Measurements from ENCODE around the gene ELN.
"Not testable (repeated sequence)": the region's sequence is repeated elsewhere in the genome, so short reads cannot be mapped to it uniquely, and the experiment has no call there.

Gene ELN

DNA sequence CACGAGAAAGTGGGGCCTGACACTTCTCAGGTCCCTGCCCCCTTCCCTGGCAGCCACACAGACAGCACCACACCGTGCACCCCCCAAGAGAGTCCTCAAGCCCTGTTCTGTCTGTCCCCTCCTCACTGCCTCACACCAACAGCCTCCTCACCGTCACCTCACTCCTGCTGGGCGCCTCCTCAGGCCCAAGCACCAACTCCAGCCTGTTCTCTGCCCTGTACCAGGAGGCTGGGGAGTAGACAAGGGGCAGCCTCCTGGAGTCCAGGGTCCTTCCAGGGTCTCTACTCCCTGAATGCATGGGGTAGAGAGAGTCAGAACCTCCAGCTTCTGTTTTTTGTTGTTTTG lies 26.9 kb upstream of the ELN start:
- ATAC-seq (no peak), DNase-seq (no peak)

DNA sequence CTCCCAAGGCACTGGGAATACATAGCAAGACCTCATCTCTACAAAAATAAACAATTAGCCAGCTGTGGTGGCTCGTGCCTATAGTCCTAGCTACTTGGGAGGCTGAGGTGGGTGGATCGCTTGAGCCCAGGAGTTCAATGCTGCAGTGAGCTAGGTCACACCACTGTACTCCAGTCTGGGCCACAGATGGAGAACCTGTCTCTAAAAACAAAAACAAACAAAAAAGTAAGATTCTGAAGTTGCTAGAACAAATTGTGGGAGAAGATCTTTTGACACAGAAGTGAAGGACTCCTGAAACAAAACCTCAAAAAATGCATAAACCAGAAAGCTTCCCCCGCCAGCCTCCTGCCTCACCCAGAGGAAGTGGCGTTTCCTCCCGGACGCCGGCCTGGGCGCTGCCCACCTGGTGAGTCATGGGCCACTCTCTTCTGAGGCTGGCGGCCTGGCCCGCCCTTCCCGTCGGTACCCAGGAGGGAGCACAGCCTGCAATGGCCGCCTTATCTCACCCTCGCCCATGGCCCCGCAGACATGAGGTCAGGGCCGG lies 25.4 kb upstream of the ELN start:
- peak; percentile 65 for ATAC-seq

DNA sequence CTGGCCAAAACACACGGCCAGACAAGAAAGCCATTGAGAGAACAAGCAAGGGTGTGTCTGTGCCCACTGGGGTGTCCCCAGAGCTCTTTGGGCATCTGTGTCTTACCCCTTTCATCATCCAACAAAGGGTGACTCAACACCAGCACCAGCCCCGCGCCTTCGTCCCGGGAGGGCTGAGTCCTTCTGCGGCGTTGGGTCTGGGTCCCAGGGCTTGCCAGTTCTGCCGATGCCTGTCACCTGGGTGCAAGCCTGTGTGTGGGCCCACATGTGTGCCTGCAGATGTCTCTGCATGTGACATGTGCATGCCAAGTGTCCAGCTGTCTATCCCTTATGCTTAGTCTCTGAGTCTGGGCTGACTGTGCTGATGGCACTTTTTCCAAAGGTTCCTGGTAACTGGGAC lies 24.4 kb upstream of the ELN start:
- no peak for DNase-seq
- no peak for ATAC-seq

More for the DNA sequence above, 25.4 kb upstream of the ELN start:
- peak; percentile 49 for DNase-seq

DNA sequence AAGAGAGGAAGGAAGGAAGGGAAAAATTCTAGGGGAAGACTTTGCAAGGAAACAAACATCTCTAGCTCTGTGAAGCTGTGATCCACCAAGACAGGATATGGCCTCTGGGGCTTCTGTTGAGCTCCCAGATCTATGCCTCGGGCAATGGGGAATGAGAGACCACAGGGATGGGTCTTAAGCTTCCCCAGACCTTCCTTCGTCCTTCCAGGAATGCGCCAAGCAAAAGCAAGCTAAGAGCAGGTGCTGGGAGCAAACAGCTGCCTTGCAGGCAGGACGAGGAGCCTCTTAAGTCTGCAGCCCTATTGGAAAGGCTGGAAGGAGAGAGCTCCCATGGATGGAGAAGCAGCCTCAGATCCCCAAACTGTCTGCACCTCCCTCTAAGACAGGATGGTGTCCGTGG lies 21.9 kb upstream of the ELN start:
- ATAC-seq (no peak), DNase-seq (no peak)

DNA sequence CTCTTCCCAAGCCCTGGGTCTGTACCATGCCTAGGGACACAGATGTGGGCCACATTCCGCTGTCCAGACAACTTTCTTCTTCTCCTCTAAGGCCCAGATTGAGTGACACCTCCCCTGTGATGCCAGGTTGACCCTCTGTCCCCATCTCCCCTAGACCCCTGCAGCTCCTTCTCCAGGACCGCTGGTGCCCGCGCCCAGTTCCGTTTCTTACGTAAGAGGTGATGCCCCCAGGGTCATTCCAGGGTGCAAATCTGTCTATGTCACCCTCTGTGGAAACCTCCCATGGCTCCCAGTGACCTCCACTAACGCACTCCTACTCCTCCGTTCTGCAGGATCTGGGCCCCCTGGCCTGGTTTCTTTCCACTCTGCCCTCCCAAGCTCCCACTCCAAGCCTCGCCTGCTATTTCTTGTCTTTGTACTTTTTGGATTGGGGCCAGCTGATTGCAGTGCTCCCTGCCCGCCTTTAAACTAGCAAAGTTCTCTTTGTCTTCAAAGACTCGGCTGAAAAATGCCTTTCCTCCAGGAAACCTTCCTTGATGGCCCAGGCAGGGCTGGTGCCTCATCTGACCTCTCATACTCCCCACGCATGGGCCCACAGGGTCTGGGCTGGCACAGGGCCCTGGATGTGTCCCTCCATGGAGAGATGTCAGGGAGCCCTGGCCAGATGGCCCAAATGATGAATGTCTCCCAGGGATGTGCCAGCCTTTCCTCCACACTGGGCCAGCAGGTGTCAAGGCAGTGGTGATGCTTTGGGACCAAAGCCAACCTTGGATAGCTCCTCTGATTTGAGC lies 21.3 kb upstream of the ELN start:
- DNase-seq (no peak), ATAC-seq (no peak)

DNA sequence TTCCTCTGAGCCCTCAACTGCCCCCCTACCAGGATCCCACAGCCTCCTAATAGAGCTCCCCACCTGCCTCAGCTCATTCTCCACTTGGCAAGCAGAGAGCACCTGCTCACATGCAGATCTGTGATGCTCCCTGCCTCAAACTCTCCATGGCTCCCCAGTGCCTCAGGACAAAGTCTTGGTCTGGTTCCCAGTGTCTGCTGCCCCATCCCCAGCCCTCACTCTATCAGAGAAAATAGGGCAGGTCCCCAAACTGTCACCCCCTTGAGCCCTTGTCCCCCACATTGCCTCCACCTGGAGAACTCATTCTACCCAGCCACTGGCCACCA lies 20.8 kb upstream of the ELN start:
- no peak for DNase-seq
- no peak for ATAC-seq

DNA sequence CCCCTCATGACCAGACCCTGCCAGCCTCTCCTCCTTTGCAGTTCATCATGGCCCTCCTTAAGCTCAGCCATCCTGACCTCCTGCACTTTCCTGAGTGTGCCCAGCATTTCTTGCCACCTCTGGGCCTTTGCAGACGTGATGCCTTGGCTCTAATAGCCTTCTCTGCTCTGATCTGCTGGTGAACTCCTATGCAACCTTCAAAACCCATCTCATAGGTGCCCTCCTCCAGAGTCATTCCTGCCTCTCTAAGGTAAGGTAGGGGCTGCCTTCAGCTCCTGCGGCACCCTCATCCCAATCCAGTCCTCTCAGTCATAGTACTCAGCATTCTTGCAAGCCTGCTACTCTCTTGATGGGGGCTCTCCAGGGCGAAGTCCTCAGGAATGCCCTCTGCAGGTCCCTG lies 19.3 kb upstream of the ELN start:
- DNase-seq (no peak), ATAC-seq (no peak)

DNA sequence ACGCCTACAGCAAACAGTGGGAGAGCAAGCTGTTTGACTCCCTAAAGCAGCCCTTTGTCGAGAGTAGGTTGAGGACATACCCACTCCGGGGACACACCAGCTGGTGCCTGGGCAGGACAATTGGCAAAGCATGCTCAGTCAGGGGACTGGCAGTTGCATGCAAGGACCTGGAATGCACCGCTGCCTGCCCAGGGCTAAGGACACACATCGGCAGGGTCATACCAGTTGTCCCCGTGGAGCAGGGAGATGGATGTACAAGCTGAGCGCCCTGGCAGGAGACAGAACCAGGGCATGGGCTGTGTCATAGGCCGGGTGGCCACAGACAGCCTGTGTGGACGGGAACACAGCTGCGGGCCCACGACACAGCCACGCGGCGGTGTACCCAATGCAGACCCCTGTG lies 18.3 kb upstream of the ELN start:
- no peak for ATAC-seq

DNA sequence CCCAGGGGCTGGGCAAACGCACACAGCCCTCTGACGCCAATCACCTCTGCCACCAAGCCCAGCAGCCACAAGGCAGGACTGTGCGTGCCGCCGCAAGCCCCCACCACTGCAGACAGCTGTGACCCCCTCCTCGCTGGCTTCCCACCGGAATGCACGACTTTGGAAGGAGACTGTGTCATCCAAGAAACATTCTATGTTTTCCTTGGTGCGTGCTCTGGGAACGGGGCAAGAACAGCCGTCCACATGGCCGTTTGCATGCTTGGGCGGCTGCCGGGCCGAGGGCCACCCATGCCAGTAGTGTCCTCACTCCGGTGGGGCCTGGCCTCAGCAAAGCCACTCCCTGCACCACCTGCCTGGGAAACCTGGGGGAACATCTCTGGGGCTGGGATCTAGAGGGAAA lies 17.6 kb upstream of the ELN start:
- ATAC-seq: no peak
- DNase-seq: no peak

More for the DNA sequence above, 18.3 kb upstream of the ELN start:
- DNase-seq: no peak

DNA sequence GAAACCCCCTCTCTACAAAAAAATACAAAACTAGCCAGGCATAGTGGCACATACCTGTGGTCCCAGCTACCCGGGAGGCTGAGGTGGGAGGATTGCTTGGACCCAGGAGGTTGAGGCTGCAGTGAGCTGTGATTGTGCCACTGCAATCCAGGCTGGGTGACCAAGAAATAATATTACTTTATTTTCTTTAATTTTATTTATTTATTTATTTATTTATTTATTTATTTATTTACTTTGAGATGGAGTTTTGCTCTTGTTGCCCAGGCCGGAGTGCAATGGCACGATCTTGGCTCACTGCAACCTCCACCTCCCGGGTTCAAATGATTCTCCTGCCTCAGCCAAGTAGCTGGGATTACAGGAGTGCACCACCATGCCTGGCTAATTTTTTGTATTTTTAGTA lies 16.6 kb upstream of the ELN start:
- DNase-seq, ATAC-seq: not testable (repeated sequence)

DNA sequence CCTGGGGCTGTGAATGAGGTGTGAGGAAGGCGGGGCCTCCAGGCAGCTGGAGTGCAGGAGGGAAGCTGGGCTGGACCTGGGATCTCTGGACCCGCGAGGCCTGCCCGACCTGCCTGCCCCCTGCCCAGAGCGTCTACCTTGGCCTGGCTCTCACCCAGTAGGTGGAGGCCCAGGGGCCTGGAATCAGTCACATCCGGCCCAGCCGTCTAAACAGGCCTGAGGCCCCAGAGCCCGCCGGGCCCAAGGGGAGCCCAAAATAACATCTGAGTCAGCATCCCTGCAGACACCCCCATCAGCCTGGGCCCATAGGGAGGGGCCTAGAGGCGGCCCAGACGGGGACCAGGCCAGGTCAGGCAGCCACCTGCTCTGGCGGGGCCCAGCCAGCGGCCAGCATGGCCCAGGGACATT lies 15.1 kb upstream of the ELN start:
- no peak for ATAC-seq
- no peak for DNase-seq

DNA sequence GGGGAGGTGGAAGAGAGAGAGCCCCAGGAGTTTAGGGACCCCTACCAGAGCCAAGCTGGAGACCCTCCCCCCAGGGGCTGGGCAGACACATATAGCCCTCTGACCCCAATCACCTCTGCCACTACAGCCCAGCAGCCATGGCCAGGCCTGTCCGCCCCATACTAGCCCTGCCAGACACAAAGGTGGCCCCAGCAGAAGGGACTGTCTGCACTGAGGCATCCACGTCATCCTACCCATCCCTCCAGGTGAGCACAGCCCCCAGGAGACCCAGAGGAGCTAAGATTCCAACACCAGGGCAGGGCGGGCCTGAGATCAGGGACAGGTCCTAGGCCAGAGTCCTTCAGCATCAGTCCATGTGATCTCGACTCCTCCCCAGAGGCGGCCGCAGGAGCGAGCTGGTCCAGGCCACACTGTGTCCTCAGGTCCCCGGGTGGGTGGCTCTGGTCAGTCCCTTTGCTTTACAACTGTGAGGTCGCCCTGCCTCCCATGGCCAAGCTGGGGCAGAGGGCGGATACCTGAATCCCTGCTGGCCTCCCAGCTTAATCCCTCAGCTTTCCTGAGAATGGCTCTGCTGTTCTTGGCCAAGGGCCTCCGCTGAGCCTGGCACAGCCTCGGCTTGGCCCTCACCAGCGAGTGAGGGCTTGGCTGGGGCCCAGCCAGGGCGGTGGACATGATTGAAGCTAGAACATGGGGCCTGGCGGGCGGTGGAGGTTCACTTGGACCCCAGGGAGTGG lies 14.3 kb upstream of the ELN start:
- DNase-seq (no peak), ATAC-seq (peak; percentile 16)

DNA sequence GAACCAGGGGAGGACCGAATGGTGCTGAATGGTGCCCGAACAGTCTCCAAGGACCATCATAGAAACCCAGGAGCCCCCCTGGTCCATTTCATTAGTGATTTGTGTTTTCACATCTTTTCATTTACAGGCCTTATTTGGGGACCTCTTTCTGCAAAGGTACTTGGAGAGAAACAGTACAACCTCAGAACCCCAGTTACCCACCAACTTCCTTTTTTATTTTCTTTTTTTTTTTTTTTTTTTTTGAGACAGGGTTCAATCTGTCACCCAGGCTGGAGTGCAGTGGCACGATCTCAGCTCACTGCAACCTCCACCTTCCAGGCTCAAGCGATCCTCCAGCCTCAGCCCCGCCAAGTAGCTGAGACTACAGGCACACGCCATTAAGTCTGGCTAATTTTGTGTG lies 13.0 kb upstream of the ELN start:
- DNase-seq (no peak), ATAC-seq (no peak)

DNA sequence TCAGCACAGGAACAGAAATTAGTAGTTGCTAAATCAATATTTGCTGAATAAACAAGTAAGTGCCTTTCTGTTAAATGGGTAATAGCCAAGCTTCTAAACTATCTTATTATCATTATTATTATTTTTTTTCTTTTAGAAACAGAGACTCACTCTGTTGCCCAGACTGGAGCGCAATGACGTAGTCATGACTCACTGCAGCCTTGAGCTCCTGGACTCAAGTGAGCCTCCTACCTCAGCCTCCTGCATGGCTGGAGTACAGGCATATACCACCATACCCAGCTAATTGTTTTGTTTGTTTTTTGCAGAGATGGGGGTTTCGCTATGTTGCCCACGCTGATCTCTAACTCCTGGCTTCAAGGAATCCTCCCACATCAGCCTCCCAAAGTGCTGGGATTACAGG lies 12.3 kb upstream of the ELN start:
- DNase-seq: no peak
- no peak for ATAC-seq

DNA sequence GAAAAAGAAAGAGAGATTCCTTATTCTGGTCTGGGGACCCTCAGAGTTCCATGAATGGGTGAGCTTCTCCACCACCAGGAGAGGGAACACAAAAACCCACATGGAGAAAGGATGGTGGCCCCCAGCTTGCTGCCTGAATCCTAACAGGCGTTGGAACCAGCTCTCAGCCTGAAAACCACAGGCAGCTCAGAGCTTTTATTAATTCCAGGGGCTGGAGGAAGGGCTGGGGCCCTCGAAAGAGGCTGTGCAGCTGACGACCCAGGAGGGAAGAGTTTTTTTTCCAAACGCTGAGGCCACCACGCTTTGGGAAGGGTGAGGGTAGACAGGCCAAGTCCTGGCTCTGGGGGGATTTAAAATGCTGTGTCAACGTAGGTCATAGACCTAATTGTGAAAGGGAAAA lies 10.8 kb upstream of the ELN start:
- ATAC-seq: no peak

DNA sequence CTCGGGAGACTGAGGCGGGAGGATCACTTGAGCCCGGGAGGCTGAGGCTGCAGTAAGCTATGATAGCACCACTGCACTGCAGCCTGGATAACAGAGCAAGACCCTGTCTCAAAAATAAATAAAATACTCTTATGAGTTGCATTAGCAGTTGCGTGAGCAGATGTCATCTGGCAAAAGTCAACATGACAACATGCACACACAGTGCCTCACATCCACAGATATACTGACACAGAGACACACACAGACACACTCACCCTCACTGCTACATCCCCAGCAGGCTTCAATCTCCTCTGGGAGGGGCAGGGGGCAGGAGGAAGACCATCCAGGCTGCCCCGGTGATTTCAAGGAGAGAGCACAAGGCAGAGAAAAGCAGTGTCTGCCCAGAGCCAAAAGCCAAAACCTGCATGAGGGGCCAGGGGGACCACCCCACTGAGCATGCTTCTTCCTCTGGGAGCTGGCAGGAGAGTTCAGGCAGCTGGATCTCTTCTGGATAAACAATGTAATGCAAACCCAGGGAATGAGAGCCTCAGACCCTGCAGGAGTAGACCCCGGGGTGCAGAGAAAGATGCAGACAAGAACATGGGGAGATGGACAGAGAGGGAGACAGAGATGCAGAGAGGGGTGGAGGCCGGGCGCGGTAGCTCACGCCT lies 9.6 kb upstream of the ELN start:
- no peak for ATAC-seq

More for the DNA sequence above, 10.8 kb upstream of the ELN start:
- no peak for DNase-seq

DNA sequence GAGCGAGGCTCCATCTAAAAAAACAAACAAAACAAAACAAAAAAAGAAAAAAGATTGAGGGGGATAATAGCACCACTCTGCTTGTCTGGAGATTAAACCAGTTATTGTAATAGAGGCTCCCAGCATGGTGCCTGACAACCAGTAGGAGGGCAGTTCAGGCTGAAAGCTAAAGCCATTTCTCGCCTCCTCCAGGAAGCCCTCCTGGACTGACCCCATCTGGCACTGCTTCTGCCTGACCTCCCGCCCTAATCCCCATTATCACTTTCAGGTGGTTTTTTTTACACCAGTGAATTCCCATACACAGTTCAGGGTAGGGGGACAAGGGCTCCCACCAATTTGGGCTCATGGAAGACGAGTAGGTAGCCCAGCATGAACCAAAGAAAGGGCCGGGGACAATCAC lies 8.8 kb upstream of the ELN start:
- DNase-seq: no peak
- no peak for ATAC-seq

More for the DNA sequence above, 9.6 kb upstream of the ELN start:
- no peak for DNase-seq

DNA sequence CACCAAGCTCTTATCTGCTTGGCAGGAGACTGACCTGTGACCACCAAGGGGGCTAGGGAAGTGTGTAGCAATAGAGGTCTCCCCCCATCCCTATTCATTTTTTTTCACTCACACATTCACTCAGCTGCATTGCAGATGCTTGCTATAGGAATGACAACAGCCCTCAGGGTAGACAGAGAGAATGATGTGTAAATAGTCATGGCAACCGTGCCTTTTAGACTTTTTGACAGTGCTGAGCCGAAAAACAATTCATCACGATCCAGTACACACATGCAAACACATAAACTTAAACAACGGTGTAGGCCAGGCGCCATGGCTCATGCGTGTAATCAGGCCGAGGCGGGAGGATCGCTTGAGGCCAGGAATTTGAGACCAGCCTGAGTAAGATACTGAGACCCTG lies 7.6 kb upstream of the ELN start:
- DNase-seq (no peak), ATAC-seq (no peak)

DNA sequence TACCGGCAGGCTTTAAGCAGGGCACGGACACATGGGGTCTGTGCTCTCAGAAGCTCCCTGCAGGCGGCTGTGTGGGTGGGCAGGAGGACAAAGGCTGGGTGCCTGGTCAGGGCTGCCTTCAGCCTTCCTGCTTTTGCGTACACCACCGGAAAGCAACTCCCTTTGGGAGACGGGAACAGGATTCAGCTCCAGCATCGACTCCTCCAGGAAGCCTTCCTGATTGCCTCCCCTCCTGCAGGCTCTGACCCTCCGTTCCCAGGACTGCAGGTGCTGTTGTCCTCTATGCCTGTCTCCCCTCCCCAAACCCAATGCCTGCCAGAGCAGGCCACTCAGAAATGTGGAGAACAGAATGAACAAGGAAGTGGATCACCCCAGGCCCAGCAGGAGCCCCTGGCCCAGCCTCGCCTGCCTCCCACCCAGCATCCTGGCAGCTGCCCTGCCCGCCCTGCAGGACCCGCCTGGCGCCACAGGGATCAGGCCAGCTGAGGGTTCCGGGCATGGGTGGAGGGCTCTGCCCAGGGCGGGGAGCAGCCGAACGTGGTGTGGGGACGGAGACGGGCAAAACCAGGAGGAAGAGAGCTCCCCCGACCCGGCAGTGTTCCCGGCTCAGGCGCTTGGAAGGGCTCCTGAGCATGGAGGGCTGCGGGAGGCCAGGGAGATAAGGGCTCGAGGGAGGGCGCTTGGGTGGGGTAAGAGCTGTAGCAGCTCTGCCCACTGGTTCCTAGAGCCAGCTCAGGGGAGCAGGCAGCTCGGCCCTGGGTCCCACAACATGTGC lies 6.2 kb upstream of the ELN start:
- DNase-seq (no peak), ATAC-seq (no peak)

DNA sequence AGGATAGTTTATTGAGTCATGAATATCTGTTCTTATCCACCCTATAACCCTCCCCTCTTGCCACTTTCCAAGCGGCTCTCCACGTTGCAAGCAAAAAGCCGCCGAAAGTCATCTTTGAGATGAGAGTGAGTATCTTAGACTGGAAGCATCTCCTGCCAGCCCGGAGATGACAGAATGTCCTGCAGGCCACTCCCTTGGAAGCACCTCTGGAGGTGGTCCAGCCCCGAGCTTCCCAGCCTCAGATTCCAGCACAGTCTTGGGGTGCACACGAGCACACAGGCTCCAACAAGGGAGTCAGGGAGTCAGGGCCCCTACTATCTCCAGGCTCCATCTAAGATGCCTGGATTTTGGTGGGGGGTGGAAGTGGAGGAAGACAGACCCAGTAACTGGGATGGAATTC lies 5.5 kb upstream of the ELN start:
- DNase-seq (no peak), ATAC-seq (no peak)

DNA sequence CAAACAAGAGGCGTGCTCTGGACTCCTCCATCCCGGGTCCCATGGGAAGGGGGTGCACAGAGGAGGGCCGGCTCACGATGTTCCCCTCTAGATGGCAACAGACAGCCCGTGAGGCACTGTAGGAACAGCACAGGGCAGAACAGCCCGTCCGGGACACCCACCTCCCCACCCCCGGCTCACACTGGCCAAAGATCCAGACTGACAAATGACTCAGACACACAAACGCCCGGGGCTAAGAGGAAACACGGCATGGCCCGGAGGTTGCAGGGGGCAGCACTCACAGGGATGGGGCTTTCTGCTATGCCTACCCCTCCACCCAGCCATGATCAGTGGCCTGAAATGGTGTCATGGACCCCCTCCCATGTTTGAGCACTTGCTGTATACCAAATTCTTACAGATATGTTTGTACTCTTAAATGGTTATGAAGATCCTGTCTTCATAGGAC lies 4.9 kb upstream of the ELN start:
- ATAC-seq (no peak), DNase-seq (no peak)

DNA sequence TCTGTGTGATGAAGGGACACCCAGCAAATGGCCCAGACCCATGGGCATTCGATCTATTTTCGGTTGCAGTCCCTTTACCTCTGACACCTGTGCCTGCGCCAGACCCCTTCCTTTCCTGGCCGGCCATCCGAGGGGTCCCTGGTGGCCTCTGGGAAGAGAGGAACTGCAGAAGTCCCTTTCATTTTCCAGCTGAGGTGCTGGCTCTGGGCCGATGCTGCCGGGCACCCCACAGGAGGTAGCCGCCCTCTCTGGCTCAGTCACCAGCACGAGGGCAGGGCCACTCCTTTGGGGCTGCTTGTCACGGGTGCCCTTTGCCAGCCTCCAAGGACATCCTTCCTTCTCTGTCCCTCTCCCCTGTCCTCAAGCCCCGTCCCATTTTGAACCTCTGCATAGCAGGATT lies 4.2 kb upstream of the ELN start:
- ATAC-seq (no peak), DNase-seq (no peak)
